CD4-positive, alpha-beta T cell treated with Interferon alpha-2 for 1 hour (primary cell): ENCODE results near the gene SNAP29.
"Not testable (repeated sequence)": the region's sequence is repeated elsewhere in the genome, so short reads cannot be mapped to it uniquely, and the experiment has no call there.

ENCODE experiments used
- DNase-seq, 2 donors: peaks; one replicate each; pipeline ENCODE4 v3.0.0-alpha.2; 2020 to 2022

Gene SNAP29

GRCh38 chr22:20858615-20859416, at the start of gene SNAP29, which contains the start of gene PI4KA:
Gene SNAP29 (plus strand): TSS chr22:20859007. CDS start chr22:20859111, 104 bp downstream.
Gene PI4KA (minus strand): TSS chr22:20858811. CDS start chr22:20858725, 86 bp downstream.
- peak; percentile 98 to 99 for DNase-seq

- no peak for DNase-seq
These were observed 49.1 kb upstream of the SNAP29 start for GRCh38 chr22:20809538-20810185.

- peak; percentile 5 to 10 for DNase-seq
These were observed 48.2 kb upstream of the SNAP29 start for GRCh38 chr22:20810645-20811044.

- DNase-seq: no peak
These were observed 47.6 kb upstream of the SNAP29 start for GRCh38 chr22:20811171-20811570.

GRCh38 chr22:20811971-20812660, 46.7 kb upstream of the SNAP29 start:
- DNase-seq: no peak

GRCh38 chr22:20813056-20813455, 45.8 kb upstream of the SNAP29 start:
- no peak for DNase-seq

- no peak for DNase-seq
These were observed 44.5 kb upstream of the SNAP29 start for GRCh38 chr22:20814221-20814808.

GRCh38 chr22:20815477-20816050, 43.2 kb upstream of the SNAP29 start:
- no peak for DNase-seq

- no peak for DNase-seq
These were observed 42.2 kb upstream of the SNAP29 start for GRCh38 chr22:20816559-20816958.

- no peak for DNase-seq
These were observed 40.3 kb upstream of the SNAP29 start for GRCh38 chr22:20818471-20818870.

GRCh38 chr22:20819471-20819870, 39.3 kb upstream of the SNAP29 start:
- no peak for DNase-seq

GRCh38 chr22:20821717-20822239, 37.0 kb upstream of the SNAP29 start:
- not testable (repeated sequence) for DNase-seq

GRCh38 chr22:20822240-20822639, 36.6 kb upstream of the SNAP29 start:
- DNase-seq: no peak

GRCh38 chr22:20823264-20823663, 35.5 kb upstream of the SNAP29 start:
- no peak for DNase-seq

- not testable (repeated sequence) for DNase-seq
These were observed 33.6 kb upstream of the SNAP29 start for GRCh38 chr22:20825216-20825615.

- no peak for DNase-seq
These were observed 33.2 kb upstream of the SNAP29 start for GRCh38 chr22:20825624-20826023.

- DNase-seq: not testable (repeated sequence)
These were observed 32.2 kb upstream of the SNAP29 start for GRCh38 chr22:20826373-20827152.

- no peak for DNase-seq
These were observed 29.2 kb upstream of the SNAP29 start for GRCh38 chr22:20829491-20830134.

- DNase-seq: no peak
These were observed 25.6 kb upstream of the SNAP29 start for GRCh38 chr22:20833225-20833665.

- no peak for DNase-seq
These were observed 24.6 kb upstream of the SNAP29 start for GRCh38 chr22:20834206-20834605.

GRCh38 chr22:20834725-20835124, 24.1 kb upstream of the SNAP29 start:
- DNase-seq: no peak
